ENCODE results near the gene MYO1B. TPM values are rescaled to one million over a fixed set of nuclear protein-coding genes. Genes with fewer than 3 reads are reported as not detected.

Gene MYO1B
- total and polyA plus RNA-seq, 2 of the 4 experiments (the other 2 are of a cell fraction) = 57.2 to 116 TPM

GRCh38 chr2:191213333-191213732 is 31.9 kb upstream of the MYO1B start:
- dilution Hi-C loops (cut with HindIII; ENCODE audit: low sequenced_read_pairs, unreplicated experiment) (no loop called here), in situ Hi-C loops (cut with MboI; ENCODE audit: low sequenced_read_pairs) (no loop called here), intact Hi-C loops (cut with micrococcal nuclease) (no loop called here)
- Histone ChIP-seq H3K56ac (ENCODE audit: extremely low read depth, insufficient read depth, low read length) (no peak overlapping the region), H3K4me2 (ENCODE audit: low read depth, low read length) (no peak overlapping the region), H2BK5ac (ENCODE audit: low read depth, low read length, poor library complexity, severe bottlenecking) (peak overlapping the region; percentile 31), H2AK9ac (replicated peaks; ENCODE audit: low read depth, low read length, poor library complexity) (no peak overlapping the region), H3K79me1 (ENCODE audit: low read depth in 1 of 2, low read length in 2 of 2) (no peaks in the 10 kb centered on the region), H3K9me1 (ENCODE audit: insufficient read depth, low read length) (peaks cover under 1% of the 10 kb centered on the region; the same call in 1 of the 2 replicates), H3K4me1 (ENCODE audit: control insufficient read depth, insufficient read depth, low read length) (peaks cover 6% of the 10 kb centered on the region; the same call in 1 of the 2 replicates), H4K20me1 (ENCODE audit: insufficient read depth, low read length) (no peaks in the 10 kb centered on the region), H4K8ac (ENCODE audit: low read depth in 2 of 2, low read length in 2 of 2) (no peak overlapping the region), H2AFZ (replicated peaks; ENCODE audit: low read length, poor library complexity) (no peak overlapping the region), H3K9ac (ENCODE audit: low read depth, low read length) (no peak overlapping the region), H3K23ac (ENCODE audit: low read depth, low read length) (no peak overlapping the region), H3K27ac (ENCODE audit: insufficient read depth, low read length) (no peak overlapping the region), H3K9me3 (ENCODE audit: control insufficient read depth, insufficient read depth, low read length) (peaks cover 3% of the 10 kb centered on the region; the same call in 1 of the 2 replicates), H2AK5ac (ENCODE audit: low read depth, low read length) (peak overlapping the region; percentile 3; the same call in 1 of the 2 replicates), H3K4me3 (ENCODE audit: insufficient read depth, low read depth, low read length) (no peak overlapping the region), H4K5ac (ENCODE audit: low read depth, low read length) (no peak overlapping the region; the same call in 1 of the 2 replicates), H4K91ac (ENCODE audit: insufficient read depth, low read depth, low read length) (peak overlapping the region; percentile 1; the same call in 1 of the 2 replicates), H2BK120ac (ENCODE audit: low read depth, low read length) (0 out of 2 replicates have a peak overlapping the region, but pooled peaks have one; percentile 6), H3K36me3 (ENCODE audit: control insufficient read depth, insufficient read depth, low read length) (no peaks in the 10 kb centered on the region), H2BK20ac (ENCODE audit: low read depth, low read length) (no peak overlapping the region), H3K4ac (ENCODE audit: low read depth, low read length) (no peak overlapping the region; the same call in none of the 2 replicates), H3K18ac (ENCODE audit: low read depth, low read length) (peak overlapping the region; percentile 67; the same call in 1 of the 2 replicates), H3K27me3 (ENCODE audit: control insufficient read depth, insufficient read depth, low read length) (no peaks in the 10 kb centered on the region), H2BK15ac (ENCODE audit: low read depth, low read length) (peak overlapping the region; percentile 2; the same call in 1 of the 3 replicates), H3K14ac (replicated peaks; ENCODE audit: low read depth, low read length) (peak overlapping the region; percentile 17; the same call in 1 of the 2 replicates)
- no peak for DNase-seq
- BruUV-seq (replicated peaks) = no TSS peak
- TF ChIP-seq USF2 (IDR thresholded peaks at IDR 0.05; ENCODE audit: low read depth, low read length) = no peak
- TF ChIP-seq MAFK (IDR thresholded peaks at IDR 0.05; ENCODE audit: low read depth, low read length) = no peak
- TF ChIP-seq CTCF (conservative IDR thresholded peaks at IDR 0.05; ENCODE audit: low read depth, low read length) = no peak
- ChIA-PET POLR2A (ENCODE audit: unreplicated experiment) (no interaction called here), CTCF (no interaction called here)
- no peak for ATAC-seq (ENCODE audit: low read depth)

Measured in IMR-90 (cell line).